NCI-H1436 treated with DMSO at 0.1 percent for 48 hours (cell line): ENCODE data around the gene SH2D6.
"Not testable (repeated sequence)": the region's sequence is repeated elsewhere in the genome, so short reads cannot be mapped to it uniquely, and the experiment has no call there.

ENCODE experiments used
- DNase-seq: peaks from one replicate; lab custom pipeline; 2025; lab: John Stamatoyannopoulos, UW

The SH2D6 gene

GRCh38 chr2:85422072-85422457 lies 3.6 kb downstream of the SH2D6 start:
- DNase-seq: no peak

GRCh38 chr2:85423525-85423924 lies 5.0 kb downstream of the SH2D6 start:
- no peak for DNase-seq

GRCh38 chr2:85425588-85425987 lies 7.1 kb downstream of the SH2D6 start:
- no peak for DNase-seq

DNA sequence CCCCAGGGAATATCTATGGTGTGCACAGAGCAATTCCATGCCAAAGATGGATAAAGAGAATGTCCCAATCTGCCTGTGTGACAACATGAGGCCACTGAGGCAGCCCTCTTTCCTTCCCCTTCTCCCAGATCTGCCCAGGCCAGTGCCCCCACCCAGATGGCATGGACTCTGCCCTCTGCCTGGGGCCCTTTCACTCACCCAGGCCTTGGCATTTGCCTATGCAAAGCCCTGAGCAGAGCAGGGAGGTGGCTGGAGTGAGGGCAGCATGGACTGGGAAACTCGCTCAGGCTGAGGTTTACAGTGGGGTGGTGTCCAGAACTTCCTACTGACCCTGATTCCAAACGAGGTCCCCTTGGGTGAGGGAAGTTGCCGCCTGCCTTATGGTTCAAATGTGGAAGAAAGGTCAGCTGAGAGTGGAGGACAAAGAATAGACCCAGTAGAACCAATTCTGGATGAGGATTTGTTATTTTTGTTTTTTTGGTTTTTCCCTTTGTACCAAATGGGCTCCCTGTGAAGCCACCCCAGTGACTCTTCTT lies 8.9 kb downstream of the SH2D6 start:
- no peak for DNase-seq

- DNase-seq: no peak
Observed at GRCh38 chr2:85428343-85428881, 9.9 kb downstream of the SH2D6 start.

DNA sequence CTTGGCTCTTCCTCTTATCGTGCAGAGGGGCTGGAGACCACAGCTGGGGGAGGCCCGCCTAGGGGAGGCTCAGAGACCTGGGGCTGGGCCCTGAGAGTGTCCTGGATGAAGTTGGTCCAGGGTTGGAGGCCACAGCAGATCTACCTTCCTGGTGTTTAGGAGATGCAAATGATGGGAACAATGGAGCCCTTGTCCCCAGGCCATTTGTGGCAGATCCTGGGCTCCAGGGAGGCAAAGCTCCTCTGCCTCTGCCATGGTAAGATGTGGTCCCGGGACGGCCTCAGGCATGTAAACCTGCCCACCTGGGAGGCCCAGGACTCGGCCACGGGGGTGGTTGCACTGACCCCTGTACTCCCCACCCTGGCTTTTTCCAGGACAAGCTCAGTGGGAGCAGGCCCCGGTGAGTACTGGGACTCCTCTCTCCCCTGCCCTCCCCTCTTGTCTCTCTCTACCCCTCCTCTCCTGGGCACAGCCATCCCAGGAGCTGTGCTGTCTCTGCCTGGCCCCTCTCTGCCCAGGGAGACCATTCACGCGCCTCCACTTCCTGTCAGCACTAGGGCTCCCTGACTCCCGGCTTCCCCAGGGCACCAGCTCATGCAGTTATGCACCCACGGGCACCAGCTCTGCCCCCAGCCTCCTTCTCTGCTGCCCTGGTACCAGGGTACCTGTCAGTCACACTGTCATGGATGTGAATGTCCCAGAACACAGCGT lies 10.9 kb downstream of the SH2D6 start:
- DNase-seq: no peak

GRCh38 chr2:85429924-85430289 lies 11.4 kb downstream of the SH2D6 start:
- DNase-seq: no peak

- peak; percentile 50 for DNase-seq
Observed at GRCh38 chr2:85430752-85431569, 12.4 kb downstream of the SH2D6 start.

- DNase-seq: no peak
Observed at GRCh38 chr2:85431570-85432205, 13.2 kb downstream of the SH2D6 start.

DNA sequence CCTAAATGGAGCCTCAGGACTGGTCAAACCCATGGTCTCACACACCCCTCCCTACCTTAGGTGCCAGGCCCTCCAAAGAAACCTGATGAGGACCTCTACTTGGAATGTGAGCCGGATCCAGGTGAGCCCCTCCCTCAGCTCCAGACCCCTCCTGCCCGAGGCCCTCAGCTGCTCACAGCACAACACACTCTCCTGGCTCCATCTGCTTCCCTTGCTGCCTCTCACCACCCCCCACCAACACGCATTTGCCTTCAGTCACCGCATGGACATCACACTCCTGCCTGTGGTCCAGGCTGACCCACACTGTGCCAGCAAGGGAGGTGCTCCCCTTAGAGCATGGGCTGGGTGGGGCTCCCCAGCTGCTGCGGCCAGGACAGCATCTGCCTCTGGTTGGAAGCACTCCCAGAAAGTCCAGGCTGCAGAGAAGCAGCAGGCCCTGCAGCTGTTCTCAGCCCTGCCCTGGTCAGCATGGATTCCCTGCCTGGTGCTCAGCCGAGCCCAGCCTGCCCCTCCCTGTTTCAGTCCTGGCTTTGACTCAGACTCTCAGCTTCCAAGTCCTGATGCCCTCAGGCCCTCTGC lies 15.1 kb downstream of the SH2D6 start:
- DNase-seq: no peak

DNA sequence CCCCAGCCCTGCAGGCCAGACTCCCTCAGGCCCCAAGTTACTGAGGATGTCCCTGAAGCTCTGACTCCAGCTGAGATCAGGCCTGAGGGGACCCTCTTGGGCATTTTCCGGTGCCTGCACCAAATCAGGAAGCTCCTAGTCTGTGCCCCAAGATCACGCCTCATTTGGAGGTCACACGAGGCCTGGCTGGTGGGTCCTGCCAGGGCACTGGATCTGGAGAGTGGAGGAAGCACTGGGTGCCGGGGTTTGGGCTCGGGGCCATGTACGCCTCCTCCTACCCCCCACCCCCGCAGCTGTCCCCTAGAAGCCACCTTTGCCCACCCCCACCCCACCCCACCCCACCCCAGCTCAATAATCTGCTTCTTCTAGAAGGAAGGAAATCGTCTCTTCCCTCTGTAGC lies 16.2 kb downstream of the SH2D6 start:
- DNase-seq: no peak

GRCh38 chr2:85435220-85435958 lies 16.9 kb downstream of the SH2D6 start:
- DNase-seq: no peak

DNA sequence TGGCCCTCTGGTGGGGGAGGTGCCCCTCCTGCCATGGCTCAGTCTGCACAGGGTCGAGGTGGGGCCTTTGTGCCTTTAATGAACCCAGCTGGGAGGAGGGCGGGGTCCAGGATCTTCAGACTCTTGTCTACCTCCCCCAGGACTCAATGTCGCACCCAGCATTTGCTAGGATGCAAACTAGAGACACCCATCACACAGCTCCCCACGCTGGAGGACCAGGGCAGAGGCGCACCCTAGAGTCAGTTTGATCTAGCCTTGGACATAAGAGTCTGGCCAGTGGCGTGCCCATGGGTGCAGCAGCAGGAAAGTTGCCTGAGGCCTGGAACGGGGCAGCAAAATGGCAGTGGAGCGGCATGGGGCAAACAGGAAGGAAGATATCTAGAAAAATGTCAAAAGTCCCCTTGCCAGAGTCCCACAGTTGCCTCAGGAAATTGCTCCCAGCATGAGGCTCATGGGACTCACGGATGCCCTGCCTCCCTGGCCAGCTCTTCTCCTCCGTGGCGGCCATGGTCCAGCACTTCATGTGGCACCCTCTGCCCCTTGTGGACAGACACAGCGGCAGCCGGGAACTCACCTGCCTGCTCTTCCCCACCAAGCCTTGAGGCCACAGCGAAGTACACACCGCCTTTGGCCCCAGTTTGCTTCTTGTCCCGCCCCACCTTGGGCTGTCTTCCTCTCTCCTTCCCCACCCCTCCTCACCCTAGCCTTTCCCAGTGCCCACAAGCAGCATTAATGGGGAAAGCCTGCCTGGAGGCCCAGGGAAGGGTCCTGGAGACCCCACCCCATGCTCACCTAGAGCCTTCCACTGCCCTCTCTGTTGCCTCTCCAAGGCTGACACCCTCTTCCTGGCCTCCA lies 17.7 kb downstream of the SH2D6 start:
- no peak for DNase-seq

DNA sequence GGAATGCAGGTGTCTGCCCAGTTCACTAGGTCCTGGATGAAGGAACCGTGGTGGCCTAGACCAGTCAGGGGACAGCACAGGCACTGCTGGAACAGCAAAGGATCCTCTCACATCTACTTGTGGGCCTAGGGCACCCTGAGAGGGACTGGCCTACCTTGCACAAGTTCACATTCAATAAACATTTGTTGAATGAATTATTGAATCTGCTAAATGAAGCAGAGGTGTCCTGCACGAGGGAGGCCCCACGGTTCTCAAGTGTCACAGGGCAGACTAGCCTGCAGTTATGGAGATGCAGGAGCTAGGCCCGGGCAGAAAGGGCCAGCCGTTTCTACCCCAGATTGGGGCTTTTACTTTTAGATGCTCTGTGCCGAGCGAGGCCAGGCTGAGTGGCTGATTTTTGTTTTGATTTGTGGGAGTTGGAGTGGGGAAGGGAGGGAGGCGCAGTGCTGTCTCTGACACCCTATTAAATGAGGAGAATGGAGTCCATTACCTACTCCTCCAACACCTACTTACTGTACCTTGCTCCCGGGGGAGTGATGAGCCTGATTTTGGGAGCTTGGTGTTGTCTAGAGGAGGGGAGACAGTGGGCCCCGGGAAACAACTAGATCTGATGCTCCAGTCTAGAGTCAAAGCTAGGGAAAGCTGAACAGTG lies 18.4 kb downstream of the SH2D6 start:
- DNase-seq: no peak

GRCh38 chr2:85437488-85438200 lies 19.1 kb downstream of the SH2D6 start:
- DNase-seq: peak; percentile 50

DNA sequence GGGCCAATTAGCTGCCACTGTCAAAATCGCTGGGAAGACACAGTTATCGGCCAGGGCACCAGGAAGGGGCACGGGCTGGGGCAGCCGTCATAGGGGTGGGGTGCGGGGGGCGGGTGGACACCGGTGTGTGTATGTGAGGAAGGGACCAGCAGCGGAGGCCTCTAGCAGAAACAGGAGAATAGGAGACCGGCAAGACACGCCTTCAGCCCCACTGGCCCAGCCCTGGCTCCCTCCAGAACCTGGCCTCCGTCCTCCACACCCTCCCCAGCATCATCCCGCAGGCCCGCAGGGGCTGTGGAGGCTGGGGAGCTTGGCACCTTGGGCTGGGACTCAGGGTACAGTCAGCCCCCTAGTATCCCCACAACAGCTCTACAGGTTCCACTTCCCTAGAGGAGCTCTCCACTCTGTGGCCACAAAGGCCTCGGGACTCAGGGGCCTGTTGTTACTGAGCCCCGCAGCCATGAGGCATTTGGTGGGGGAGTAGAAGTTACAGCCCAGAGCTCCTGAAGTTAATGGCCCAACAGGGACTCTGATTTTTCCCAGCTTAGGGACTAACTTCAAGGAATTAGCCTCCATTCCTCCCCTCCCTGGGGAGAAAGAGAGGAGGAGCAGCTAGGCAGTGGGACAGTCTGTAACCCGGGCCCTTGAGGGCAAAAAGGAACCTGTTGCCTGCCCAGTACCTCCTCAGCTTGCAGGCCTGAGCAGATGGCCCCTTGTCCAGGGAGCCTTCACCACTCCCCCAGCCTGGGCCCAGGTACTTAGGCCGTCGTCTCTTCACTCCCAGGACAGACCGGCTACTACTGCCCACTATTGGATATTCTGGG lies 19.9 kb downstream of the SH2D6 start:
- no peak for DNase-seq

DNA sequence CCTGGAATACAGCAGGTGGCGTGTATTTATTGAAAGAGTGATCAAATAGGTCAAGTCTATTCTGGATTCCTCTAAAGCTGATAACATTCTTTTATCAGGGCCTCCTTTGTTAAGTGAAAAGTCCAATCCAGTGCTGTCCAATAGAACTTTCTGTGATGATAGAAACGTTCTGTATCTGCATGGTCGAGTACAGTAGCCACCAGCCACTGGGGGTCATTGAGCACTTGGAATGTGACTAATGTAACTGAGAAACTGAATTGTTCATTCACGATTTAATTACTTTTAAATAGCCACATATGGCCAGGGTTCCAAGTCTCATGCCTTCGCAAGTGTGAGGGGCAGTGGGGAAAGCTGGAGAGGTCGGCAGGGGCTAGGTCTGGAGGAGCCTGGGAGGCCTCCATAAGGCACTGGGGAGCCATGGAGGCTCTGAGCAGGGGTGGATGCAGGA lies 20.5 kb downstream of the SH2D6 start:
- no peak for DNase-seq

- not testable (repeated sequence) for DNase-seq
Observed at GRCh38 chr2:85439569-85439968, 21.1 kb downstream of the SH2D6 start.
